Trophoblast cell (in vitro differentiated cells and primary cell): ENCODE data around the gene P3H3. TPM values are rescaled to one million over a fixed set of nuclear protein-coding genes. Genes with fewer than 3 reads are reported as not detected.
A peak's percentile ranks its signal among the peaks of the same experiment; 100 is the strongest.

Source experiments
- DNase-seq, 2 donors: peaks; one replicate each; pipeline ENCODE4 v3.0.0-alpha.2; 2016
- H2AFZ ChIP-seq: 2 replicates; pipeline ENCODE4 v1.6.1; 2013; ENCODE audit warnings: low read length, moderate library complexity, mild to moderate bottlenecking; ENCODE audit not compliant: insufficient read depth, poor library complexity
- H2AK5ac ChIP-seq: 2 replicates; pipeline ENCODE4 v1.6.1; 2013; ENCODE audit warnings: mild to moderate bottlenecking, low read length
- H2BK120ac ChIP-seq: 2 replicates; pipeline ENCODE4 v1.6.1; 2013; ENCODE audit warnings: low read length, mild to moderate bottlenecking, moderate library complexity; ENCODE audit not compliant: insufficient read depth, poor library complexity
- H2BK12ac ChIP-seq: 2 replicates; pipeline ENCODE4 v1.6.1; 2013; ENCODE audit warnings: mild to moderate bottlenecking, low read length, moderate library complexity
- H2BK5ac ChIP-seq: 2 replicates; pipeline ENCODE4 v1.6.1; 2013; ENCODE audit warnings: low read length, low read depth, moderate library complexity, mild to moderate bottlenecking; ENCODE audit not compliant: poor library complexity
- H3K14ac ChIP-seq: 2 replicates; pipeline ENCODE4 v1.6.1; 2013; ENCODE audit warnings: mild to moderate bottlenecking, low read length
- H3K18ac ChIP-seq: 2 replicates; pipeline ENCODE4 v1.6.1; 2013; ENCODE audit warnings: mild to moderate bottlenecking, low read length
- H3K23ac ChIP-seq: 2 replicates; pipeline ENCODE4 v1.6.1; 2013; ENCODE audit warnings: low read length
- H3K27ac ChIP-seq: 2 replicates; pipeline ENCODE4 v1.5.1; 2013; ENCODE audit warnings: low read depth, mild to moderate bottlenecking, inconsistent platforms, low read length, moderate library complexity
- H3K27me3 ChIP-seq: 2 replicates; pipeline ENCODE4 v1.6.1; 2013; ENCODE audit warnings: inconsistent platforms, mild to moderate bottlenecking, low read length, moderate library complexity; ENCODE audit not compliant: insufficient read depth
- H3K36me3 ChIP-seq, 2 experiments: 1 replicate in 1 of 2; 2 replicates in 1 of 2; pipeline ENCODE4 v1.6.1; 2013; ENCODE audit warnings: low read length in 2 of 2, mild to moderate bottlenecking in 2 of 2, moderate library complexity in 1 of 2; ENCODE audit not compliant: insufficient read depth in 2 of 2, control insufficient read depth in 1 of 2
- H3K4ac ChIP-seq: 2 replicates; pipeline ENCODE4 v1.6.1; 2013; ENCODE audit warnings: low read depth, mild to moderate bottlenecking, low read length, moderate library complexity
- H3K4me1 ChIP-seq, 2 experiments: 1 replicate in 1 of 2; 2 replicates in 1 of 2; pipeline ENCODE4 v1.6.1; 2013; ENCODE audit warnings: low read length in 2 of 2, mild to moderate bottlenecking in 2 of 2, moderate library complexity in 1 of 2; ENCODE audit not compliant: insufficient read depth in 2 of 2, control insufficient read depth in 1 of 2
- H3K4me2 ChIP-seq: 2 replicates; pipeline ENCODE4 v1.6.1; 2013; ENCODE audit warnings: inconsistent platforms, mild to moderate bottlenecking, low read length, moderate library complexity
- H3K4me3 ChIP-seq: 2 replicates; pipeline ENCODE4 v1.5.1; 2013; ENCODE audit warnings: mild to moderate bottlenecking, low read depth, low read length, inconsistent platforms
- H3K79me1 ChIP-seq: one replicate; pipeline ENCODE4 v1.6.1; 2013; ENCODE audit warnings: low read length
- H3K79me2 ChIP-seq: 2 replicates; pipeline ENCODE4 v1.6.1; 2013; ENCODE audit warnings: low read length, mild to moderate bottlenecking; ENCODE audit not compliant: control insufficient read depth, insufficient read depth, poor library complexity
- H3K9ac ChIP-seq: 2 replicates; pipeline ENCODE4 v1.6.1; 2013; ENCODE audit warnings: mild to moderate bottlenecking, low read length
- H3K9me3 ChIP-seq: 2 replicates; pipeline ENCODE4 v1.6.1; 2013; ENCODE audit warnings: low read depth, mild to moderate bottlenecking, control low read depth, inconsistent platforms, low read length; ENCODE audit not compliant: insufficient read depth
- H4K12ac ChIP-seq: 2 replicates; pipeline ENCODE4 v1.6.1; 2013; ENCODE audit warnings: low read depth, mild to moderate bottlenecking, low read length, moderate library complexity
- H4K8ac ChIP-seq: 2 replicates; pipeline ENCODE4 v1.6.1; 2013; ENCODE audit warnings: low read depth, mild to moderate bottlenecking, low read length, moderate library complexity
- H4K91ac ChIP-seq: one replicate; pipeline ENCODE4 v1.6.1; 2013; ENCODE audit warnings: low read depth, mild to moderate bottlenecking, low read length, moderate library complexity
- WGBS: extraction: QIAGEN DNeasy Blood & Tissue Kit; methylation state at CpG from one replicate; pipeline ENCODE4 v1.1.7; 2013; ENCODE audit warnings: missing lambda C conversion rate; ENCODE audit not compliant: insufficient read length, insufficient coverage; ENCODE audit errors: extremely low coverage; 5-methylcytosine and 5-hydroxymethylcytosine counted together
- polyA plus RNA-seq: library from polyadenylated mRNA; stranded (reverse); fragments of 200-250 nt; gene quantifications from 2 replicates; pipeline ENCODE4 v1.2.3, GENCODE V29; 2013

P3H3 gene, protein sequence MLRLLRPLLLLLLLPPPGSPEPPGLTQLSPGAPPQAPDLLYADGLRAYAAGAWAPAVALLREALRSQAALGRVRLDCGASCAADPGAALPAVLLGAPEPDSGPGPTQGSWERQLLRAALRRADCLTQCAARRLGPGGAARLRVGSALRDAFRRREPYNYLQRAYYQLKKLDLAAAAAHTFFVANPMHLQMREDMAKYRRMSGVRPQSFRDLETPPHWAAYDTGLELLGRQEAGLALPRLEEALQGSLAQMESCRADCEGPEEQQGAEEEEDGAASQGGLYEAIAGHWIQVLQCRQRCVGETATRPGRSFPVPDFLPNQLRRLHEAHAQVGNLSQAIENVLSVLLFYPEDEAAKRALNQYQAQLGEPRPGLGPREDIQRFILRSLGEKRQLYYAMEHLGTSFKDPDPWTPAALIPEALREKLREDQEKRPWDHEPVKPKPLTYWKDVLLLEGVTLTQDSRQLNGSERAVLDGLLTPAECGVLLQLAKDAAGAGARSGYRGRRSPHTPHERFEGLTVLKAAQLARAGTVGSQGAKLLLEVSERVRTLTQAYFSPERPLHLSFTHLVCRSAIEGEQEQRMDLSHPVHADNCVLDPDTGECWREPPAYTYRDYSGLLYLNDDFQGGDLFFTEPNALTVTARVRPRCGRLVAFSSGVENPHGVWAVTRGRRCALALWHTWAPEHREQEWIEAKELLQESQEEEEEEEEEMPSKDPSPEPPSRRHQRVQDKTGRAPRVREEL
- polyA plus RNA-seq, result 17.1 and 17.9 TPM in 2 replicates

DNA sequence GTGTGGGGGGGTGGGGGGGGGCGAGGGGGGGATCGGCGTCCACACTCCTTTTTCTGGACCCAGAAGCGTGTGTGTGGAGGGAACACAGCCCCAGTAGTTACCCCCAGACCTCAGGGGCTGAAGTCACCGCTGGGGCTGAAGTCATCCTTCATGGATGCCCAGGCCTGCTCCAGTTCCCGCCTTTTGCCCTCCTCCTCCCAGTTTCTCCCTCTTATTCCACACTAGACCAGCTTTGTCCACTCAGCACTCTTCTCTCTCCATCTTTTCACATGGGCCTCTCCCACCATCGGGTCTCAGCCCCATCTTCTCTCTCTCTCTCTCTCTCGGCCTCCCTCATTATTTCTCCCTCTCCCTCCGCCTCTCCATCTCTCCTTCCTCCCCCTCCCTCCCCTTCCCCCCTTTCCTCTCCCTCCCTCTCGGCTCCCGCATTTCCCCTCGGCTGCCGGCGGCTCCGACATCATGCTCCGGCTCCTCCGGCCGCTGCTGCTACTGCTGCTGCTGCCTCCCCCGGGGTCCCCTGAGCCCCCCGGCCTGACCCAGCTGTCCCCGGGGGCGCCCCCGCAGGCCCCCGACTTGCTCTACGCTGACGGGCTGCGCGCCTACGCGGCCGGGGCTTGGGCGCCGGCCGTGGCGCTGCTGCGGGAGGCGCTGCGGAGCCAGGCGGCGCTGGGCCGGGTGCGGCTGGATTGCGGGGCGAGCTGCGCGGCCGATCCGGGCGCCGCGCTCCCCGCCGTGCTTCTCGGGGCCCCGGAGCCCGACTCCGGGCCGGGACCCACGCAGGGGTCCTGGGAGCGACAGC lies at the start of gene P3H3:
TSS of gene P3H3 (plus strand) at position 426 of the 799 bp plus-strand sequence. CDS start at position 460, 34 bp downstream.
- Histone ChIP-seq H3K4me2 (peak within 1 kb of the TSS; percentile 97), H4K91ac (peak within 1 kb of the TSS; percentile 91), H3K27me3 (no peaks in the 10 kb centered on the region), H3K14ac (peak within 1 kb of the TSS; percentile 97), H2AFZ (peak within 1 kb of the TSS; percentile 97), H3K36me3 (peaks cover 21 to 25% of the 10 kb centered on the region in 2 experiments), H3K18ac (peak within 1 kb of the TSS; percentile 96), H2BK120ac (peak within 1 kb of the TSS; percentile 81), H4K8ac (peak within 1 kb of the TSS; percentile 81), H3K4me1 (peaks cover 0 to 20% of the 10 kb centered on the region in 2 experiments), H3K79me2 (peaks cover 8% of the 10 kb centered on the region), H2BK5ac (peak within 1 kb of the TSS; percentile 24), H3K79me1 (peaks cover 10% of the 10 kb centered on the region), H3K4ac (peak within 1 kb of the TSS; percentile 90), H3K4me3 (peak within 1 kb of the TSS; percentile 82), H2AK5ac (peak within 1 kb of the TSS; percentile 92), H3K9ac (peak within 1 kb of the TSS; percentile 82), H3K9me3 (no peaks in the 10 kb centered on the region), H3K27ac (no peak within 1 kb of the TSS), H2BK12ac (peak within 1 kb of the TSS; percentile 10), H4K12ac (peak within 1 kb of the TSS; percentile 94), H3K23ac (no peak within 1 kb of the TSS)
- no CpG with 5 or more reads among the region's 60 CpGs for WGBS
- DNase-seq, result peak in 1 of 2 donors; percentile 18

DNA sequence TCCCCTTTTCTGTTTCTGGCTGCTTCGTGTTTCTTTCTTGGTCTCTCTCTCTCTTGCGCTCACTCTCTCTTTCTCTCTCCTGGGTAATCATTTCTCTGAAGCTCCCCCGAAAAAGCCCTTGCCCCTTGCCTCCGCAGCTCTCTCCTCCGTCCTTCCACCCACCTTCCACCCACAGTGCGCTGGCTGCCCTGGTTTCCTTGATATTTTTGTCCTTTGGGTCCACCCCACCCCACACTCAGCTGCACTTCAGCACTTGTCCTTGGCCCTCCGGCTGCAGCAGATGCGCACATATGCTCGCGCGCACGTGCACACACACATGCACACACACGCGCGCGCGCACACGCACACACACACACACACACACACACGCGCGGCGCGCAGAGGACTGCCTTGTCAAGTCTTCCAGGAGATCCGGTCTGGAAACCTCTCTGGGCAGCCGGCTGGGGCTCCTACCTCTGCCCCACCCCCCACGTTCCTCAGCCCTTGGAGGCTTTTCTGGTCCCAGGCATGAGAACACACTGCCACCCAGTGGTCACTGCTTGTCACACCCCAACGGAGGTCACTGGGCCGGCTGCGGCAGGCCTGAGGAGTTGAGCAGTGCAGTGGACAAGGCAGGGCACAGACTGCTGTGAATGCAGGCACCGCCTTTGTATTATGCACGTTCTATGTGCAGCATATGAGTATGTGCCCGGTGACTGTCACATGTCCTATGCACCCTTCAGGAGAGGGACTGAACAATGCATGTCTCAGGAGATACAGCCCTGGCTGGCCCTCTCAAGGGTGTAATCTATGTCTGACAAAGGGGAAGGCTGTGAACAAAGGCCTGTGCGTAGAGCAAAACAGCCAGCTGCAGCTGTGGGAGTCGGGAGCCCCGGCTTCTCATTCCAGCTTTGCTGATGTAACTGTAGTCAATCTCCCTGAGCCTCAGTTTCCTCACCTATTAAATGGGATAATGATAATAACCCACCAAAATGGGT lies 49.3 kb upstream of the P3H3 start:
- Histone ChIP-seq H3K14ac (peak overlapping the region; percentile 26), H3K18ac (no peak overlapping the region), H2BK120ac (no peak overlapping the region), H3K9ac (no peak overlapping the region), H2AFZ (peak overlapping the region; percentile 48), H3K79me1 (no peaks in the 10 kb centered on the region), H3K9me3 (no peaks in the 10 kb centered on the region), H3K4me1 (peaks cover 5% of the 10 kb centered on the region in 2 experiments), H3K4ac (no peak overlapping the region), H3K36me3 (peaks cover 4 to 6% of the 10 kb centered on the region in 2 experiments), H3K4me2 (peak overlapping the region; percentile 72), H3K27me3 (peaks cover 10% of the 10 kb centered on the region), H2AK5ac (no peak overlapping the region), H3K27ac (no peak overlapping the region), H2BK12ac (peak overlapping the region; percentile 15), H4K12ac (no peak overlapping the region), H4K91ac (no peak overlapping the region), H3K79me2 (no peaks in the 10 kb centered on the region), H3K4me3 (no peak overlapping the region), H3K23ac (no peak overlapping the region), H2BK5ac (no peak overlapping the region), H4K8ac (peak overlapping the region; percentile 26)
- WGBS, result no CpG with 5 or more reads among the region's 35 CpGs
- peak; percentile 93 to 97 for DNase-seq

DNA sequence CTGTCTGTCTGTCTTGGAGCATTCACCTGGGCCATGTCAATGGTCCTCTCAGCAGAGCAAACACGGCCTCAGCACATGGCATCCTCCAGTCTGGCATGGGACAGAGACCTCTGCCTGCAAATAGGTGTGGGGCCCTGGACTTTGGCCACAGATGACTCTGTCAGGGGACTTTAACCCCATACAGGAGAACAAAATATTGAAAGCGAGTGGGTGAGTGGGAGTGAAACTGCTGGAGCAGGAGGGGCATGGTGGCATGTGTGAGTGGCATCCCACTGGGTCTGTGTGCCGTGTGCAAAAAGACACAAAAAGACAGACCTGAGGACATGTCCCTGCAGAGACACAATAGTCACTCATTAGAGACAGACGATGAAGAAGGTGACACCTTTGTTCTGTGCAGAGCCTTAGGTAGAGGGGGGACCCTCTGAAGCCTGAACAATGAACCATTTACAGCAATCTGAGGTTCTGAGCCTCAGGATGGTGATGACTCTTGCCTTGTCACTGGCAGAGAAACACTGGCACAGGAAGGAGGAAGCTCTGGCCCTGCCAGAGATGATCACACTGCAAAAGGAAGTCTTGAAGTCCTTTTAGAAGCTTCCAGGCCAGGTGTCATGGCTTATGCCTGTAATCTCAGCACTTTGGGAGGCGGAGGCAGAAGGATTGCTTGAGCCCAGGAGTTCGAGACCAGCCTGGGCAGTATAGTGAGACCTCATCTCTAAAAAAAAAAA lies 48.3 kb upstream of the P3H3 start:
- H2AK5ac ChIP-seq, result no peak overlapping the region
- H3K79me2 ChIP-seq, result no peaks in the 10 kb centered on the region
- peaks cover 4% of the 10 kb centered on the region in 2 experiments for H3K36me3 ChIP-seq
- no CpG with 5 or more reads among the region's 6 CpGs for WGBS
- H2BK120ac ChIP-seq, result no peak overlapping the region
- no peak overlapping the region for H2AFZ ChIP-seq
- no peak overlapping the region for H4K12ac ChIP-seq
- H3K4me1 ChIP-seq, result peaks cover 5% of the 10 kb centered on the region in 2 experiments
- H3K9me3 ChIP-seq, result no peaks in the 10 kb centered on the region
- no peak for DNase-seq
- H4K91ac ChIP-seq, result no peak overlapping the region
- no peak overlapping the region for H3K4ac ChIP-seq
- no peak overlapping the region for H3K23ac ChIP-seq
- no peak overlapping the region for H2BK5ac ChIP-seq
- H3K18ac ChIP-seq, result no peak overlapping the region
- H3K4me3 ChIP-seq, result no peak overlapping the region
- no peak overlapping the region for H3K27ac ChIP-seq
- H3K14ac ChIP-seq, result no peak overlapping the region
- H2BK12ac ChIP-seq, result no peak overlapping the region
- no peak overlapping the region for H4K8ac ChIP-seq
- peaks cover 3% of the 10 kb centered on the region for H3K27me3 ChIP-seq
- no peak overlapping the region for H3K9ac ChIP-seq
- H3K4me2 ChIP-seq, result no peak overlapping the region
- H3K79me1 ChIP-seq, result no peaks in the 10 kb centered on the region
